H54 (cell line): Measurements from ENCODE around the gene ST3GAL3.

Experiments
- DNase-seq: peaks from one replicate; pipeline ENCODE4 v3.0.0; 2011; ENCODE audit warnings: low spot score, mixed read lengths; ENCODE audit not compliant: insufficient read length
- FAIRE-seq: peaks from 3 replicates; lab custom pipeline; 2011; peaks lifted over from hg19 to GRCh38; lab: Jason Lieb, UNC
- POLR2A ChIP-seq: IDR thresholded peaks from 2 replicates; pipeline ENCODE4 v1.6.1; 2011; ENCODE audit warnings: low read depth, mild to moderate bottlenecking, low read length

The ST3GAL3 gene

DNA sequence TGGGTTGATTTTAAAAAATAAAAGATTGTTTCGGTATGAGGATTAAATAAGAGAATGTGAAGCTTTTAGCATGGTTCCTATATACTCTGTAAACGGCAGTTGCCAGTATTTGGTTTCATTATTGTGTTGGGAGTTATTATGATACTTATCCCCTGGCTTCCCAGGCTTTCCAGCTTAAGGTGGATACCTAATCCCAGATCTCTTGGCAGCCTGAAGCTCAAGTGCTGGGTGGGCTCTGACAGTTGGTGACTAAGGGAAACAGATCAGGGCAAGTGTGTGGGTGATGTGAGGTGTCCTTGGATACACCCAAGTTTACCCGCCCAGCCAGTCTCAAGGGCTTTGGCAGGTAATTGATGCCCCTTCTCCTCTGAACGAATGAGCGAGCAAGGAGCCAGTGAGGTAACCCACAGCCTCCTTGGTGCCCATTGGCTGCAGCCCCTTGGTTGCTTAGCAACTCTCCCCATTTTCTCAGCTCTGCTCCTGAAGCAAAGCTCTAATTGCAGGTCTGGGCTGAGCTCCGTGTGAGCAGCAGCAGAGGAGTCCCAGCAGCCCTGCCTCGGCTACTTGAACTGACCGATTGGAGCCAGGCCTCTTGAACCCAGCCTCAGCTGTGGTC is 245.5 kb downstream of the ST3GAL3 start:
- FAIRE-seq: no peak
- no peak for TF ChIP-seq POLR2A
- DNase-seq: no peak

DNA sequence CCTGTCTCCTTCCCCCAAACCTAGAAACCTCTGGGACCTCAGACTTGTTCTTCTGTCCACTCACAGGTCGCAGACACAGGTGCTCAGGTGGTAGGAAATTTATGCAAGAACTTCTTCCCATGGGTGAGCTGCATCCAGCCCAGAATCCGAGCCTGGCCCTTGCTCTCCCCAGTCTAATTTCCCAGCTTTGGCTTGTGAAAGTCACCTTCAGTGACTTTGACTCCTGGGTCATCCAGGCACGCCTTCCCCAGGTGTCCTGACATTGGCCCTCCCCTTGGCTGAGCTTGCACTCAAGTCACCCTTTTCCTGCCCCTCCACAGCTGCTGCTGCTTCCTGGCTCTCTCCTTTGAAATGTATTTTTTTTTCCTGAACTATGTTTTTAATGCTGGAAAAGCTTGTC is 246.0 kb downstream of the ST3GAL3 start:
- DNase-seq (no peak), FAIRE-seq (no peak)
- TF ChIP-seq POLR2A: no peak

DNA sequence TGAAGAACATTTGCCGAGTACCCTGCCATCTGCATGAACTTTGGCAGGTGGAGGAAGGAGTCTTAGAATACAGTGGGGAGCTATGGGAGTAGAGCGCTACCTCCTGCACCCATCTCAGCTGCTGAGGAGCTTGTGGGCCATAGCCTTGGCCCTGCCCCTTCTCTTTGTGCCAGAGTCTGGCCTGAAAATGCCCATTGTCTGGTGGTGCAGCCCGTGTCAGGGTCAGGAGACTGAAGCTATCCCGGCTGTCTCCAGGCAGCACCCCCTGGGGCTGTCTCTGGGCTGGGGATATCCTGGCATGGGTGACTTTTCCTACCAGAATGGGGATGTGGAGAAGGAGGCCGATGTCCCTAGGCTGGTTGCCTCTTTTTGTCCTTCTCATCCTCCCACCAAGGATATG is 246.7 kb downstream of the ST3GAL3 start:
- FAIRE-seq: no peak
- no peak for DNase-seq
- TF ChIP-seq POLR2A: no peak

DNA sequence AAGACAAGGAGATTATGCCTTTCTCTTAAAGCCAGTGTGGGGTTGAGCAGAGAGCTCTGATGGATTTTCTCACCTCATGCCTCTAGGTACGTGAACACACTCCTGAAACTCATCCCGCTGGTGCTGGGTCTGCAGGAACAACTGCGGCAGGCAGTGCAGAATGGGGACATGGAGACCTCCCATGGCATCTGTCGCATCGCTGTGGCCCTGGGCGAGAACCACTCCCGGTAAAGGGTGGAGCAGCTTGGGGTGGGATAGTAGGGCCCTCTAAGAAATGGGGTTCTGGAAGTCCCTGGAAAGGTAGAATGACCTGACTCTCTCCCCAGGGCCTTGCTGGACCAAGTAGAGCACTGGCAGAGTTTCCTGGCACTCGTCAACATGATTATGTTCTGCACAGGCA is 248.9 kb downstream of the ST3GAL3 start:
- no peak for TF ChIP-seq POLR2A
- FAIRE-seq (no peak), DNase-seq (no peak)

DNA sequence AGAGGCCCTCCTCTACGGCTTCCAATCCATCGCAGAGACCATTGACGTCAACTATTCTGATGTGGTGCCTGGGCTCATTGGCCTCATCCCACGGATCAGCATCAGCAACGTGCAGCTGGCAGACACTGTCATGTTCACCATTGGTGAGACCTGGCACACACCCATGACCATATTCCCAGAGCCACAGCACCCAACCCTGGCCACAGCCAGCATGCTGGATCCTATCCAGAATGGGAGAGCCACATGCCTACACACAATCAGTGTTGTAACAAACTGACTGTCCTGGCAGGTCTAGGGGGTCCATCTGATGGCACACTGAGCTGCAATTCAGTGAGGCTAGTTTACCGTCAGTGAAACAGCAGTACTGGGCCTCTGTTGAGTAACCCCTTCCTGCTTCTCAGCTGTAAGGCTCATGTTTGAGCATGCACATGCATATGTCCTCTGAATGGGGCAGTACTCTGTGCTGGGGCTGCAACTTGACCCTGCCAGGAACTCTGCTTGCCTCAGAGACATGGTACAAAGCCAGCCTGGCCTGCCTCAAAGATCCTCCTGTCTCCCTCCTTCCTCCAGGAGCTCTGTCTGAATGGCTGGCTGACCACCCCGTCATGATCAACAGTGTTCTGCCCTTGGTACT is 250.2 kb downstream of the ST3GAL3 start:
- FAIRE-seq: no peak
- DNase-seq: no peak
- no peak for TF ChIP-seq POLR2A

DNA sequence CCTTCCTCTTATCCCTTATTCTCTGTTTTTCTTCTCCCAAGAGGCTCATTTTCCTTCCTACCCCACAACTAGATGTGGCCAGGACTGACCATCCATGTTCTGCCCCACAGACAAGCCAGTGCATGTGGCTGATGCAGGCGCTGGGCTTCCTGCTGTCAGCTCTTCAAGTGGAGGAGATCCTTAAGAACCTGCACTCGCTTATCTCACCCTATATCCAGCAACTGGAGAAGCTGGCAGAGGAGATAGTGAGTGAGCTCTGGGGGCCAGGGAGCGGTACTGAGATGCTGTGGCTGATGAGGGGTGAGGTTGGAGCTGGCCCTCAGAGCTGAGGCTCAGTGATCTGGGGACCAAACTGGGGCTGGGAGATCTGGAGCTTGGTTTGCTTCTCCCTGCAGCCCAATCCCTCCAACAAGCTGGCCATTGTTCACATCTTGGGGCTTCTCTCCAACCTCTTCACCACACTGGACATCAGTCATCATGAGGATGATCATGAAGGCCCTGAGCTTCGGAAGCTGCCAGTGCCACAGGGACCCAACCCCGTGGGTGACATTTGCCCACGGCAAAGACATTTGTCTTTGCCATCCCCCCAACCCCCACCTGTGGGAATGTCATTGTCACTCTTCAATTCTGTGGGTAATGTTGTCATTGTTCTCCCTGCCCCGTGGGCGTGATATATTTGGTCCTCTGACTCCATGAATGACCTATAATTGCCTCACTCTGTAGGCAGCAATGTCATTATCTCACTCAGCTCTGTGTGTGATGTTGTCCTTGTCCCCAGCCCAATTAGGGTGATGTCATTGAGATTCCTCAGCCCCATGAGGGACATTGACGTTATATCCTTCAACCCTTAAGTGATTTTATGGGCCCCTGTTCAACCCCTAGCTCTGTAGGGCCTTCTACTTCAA is 251.3 kb downstream of the ST3GAL3 start:
- FAIRE-seq: no peak
- no peak for DNase-seq
- TF ChIP-seq POLR2A: no peak

DNA sequence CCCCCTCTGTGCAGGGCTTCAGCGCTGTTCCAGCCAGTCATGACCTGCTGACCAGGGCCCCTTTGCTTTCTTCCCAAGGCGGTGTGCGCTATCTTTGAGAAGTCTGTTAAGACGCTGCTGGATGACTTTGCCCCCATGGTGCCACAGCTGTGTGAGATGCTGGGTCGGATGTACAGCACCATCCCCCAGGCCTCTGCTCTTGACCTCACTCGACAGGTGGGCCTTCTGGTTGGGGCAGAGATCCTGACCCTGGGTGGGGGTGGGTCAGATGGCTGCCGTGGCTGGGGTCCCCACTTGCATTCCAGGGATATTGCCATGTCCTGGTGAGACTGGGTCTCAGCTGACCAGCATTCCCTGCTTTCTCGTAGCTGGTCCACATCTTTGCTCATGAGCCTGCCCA is 253.5 kb downstream of the ST3GAL3 start:
- no peak for TF ChIP-seq POLR2A
- DNase-seq (no peak), FAIRE-seq (no peak)

DNA sequence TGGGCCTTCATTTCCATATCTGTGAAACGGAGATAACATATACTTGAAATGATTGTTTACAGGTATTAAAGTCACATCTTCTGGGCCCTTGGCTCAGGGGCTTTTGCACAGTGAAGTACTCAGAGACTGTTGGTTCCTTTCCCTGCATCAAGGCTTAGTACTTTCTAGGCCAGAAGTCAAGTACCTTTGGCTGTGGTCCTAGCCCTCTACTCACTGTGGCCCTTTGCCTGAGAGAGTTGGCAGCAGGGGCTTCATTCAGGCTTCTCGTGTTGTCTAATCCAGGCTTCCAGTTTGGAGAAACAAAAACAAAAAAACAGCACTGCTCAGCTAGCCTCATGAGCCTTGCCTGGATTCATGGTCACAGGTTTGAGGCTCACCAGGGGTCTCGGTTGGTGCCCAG is 254.4 kb downstream of the ST3GAL3 start:
- no peak for FAIRE-seq
- no peak for DNase-seq
- no peak for TF ChIP-seq POLR2A

DNA sequence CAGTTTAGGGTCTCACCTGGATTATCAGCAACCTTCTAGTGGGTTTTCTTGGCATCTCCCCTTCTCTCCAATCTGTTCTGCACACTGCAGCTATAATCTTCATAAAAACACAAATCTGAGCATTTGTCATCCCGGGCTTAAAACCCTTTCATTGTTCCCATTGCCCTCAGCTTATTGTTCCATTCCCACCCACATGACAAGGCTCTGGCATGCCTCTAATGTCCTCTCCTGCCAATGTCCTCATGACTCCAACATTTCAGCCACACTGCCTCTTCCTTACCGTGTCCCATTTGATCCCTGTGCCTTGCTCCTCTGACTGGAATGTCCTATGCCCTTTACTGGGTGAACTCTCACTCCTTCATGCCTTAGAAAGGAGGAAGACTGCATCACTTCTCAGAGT is 255.0 kb downstream of the ST3GAL3 start:
- FAIRE-seq (no peak), DNase-seq (no peak)
- no peak for TF ChIP-seq POLR2A

DNA sequence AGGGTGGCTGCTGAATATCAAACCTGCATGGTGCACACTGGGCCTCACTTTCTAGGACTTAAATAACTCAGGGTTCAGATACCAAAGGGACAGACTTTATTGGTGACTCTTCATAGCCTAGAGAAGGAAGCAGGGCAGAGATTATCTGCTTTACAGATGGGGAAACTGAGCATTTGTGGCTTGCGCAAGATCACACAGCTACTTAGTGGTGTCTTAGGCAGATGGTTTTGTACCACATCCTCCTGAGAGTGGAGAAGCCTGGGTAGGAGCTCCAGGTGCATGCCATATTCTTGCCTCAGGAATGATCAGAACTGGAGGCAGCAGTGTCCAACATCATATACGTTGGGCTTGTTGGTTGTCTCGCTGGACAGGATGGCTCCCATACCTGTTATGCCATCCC is 255.7 kb downstream of the ST3GAL3 start:
- TF ChIP-seq POLR2A: no peak
- DNase-seq: no peak
- FAIRE-seq: no peak

DNA sequence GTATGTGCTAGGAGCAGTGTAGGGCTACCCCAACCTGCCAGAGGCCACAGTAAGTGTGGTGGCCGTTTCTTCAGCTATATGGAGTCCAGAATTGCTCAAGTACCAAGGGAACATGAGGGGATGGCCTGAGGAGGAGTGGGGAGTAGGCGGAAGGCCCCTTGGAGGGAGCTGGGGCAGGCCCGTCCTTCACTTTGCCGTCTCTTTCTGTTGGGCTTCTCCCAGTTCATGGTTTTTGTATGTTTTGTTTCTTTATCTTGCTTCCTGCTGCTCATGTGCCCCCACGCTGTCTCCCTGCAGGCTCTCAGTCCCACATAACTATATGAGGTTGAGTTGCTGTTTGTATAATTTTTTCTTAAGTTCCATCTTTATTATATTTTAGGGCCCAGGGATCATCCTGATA is 256.6 kb downstream of the ST3GAL3 start:
- DNase-seq: no peak
- no peak for FAIRE-seq
- TF ChIP-seq POLR2A: no peak

DNA sequence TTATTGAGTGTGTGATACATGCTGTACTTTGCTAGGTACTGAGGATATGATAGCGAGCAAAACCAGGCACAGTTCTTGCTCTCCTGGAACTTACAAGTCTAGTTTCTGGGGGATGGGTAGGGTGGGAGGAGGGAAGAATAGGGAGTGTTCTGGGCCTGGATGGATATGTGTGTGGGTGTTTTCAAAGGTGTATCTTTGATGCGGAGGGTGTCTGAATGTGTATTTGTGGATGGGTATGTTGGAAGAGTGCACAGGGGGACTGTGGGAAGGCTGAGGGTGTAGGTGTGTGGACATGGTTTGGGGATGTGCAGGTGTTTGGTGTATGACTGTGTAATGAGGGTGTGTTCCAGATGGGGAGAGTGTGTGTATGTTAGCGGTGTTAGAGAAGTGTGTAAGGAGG is 258.0 kb downstream of the ST3GAL3 start:
- no peak for DNase-seq
- no peak for TF ChIP-seq POLR2A
- FAIRE-seq: no peak

DNA sequence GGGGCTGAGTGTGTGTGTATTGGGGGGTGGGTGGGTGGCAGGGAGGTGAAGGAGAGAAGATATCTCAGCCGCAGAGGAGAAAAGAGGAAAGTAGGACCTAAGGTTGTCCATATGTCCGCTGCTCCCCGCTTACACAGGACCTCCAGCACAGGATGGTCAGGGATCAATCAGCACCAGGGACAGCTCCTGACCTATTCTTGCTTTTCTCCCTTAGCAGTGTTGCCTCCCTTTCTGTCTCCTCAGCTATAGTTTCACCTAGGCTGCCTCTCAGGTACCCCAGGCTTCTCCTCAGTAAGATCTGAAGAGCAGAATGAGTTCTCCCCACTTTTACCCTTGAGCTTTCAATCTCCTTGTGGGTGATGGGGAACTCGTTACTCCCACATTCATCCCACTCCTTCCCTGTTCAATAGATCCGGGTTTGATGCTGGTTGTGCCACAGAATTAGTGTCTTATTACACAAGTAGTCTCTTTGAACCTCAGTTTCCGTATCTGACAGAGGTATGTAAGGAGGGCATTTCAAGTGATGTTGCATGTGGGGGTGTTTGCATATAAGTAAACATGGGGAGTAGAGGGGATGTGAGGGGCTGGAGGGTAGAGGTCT is 261.1 kb downstream of the ST3GAL3 start:
- no peak for DNase-seq
- TF ChIP-seq POLR2A: no peak
- FAIRE-seq: no peak

DNA sequence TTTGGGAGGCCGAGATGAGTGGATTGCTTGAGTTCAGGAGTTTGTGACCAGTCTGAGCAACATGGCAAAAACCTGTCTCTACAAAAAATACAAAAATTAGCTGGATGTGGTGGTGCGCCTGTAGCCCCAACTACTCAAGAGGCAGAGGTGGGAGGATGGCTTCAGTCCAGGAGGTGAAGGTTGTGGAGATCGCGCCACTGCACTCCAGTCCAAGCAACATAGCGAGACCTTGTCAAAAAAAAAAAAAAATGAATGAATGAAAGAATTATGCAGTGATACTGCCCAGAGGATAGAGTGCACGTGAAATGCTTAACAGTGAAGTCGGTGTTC is 262.0 kb downstream of the ST3GAL3 start:
- FAIRE-seq: no peak
- TF ChIP-seq POLR2A: no peak
- DNase-seq: no peak
